GM19463 (cell line): ENCODE data around the gene PATJ.
"Not testable (repeated sequence)": the region's sequence is repeated elsewhere in the genome, so short reads cannot be mapped to it uniquely, and the experiment has no call there.

Experiments
- ATAC-seq: cut with Tn5 transposase; IDR thresholded peaks from one replicate; pipeline ENCODE4 v1.9.1; 2021; ENCODE audit warnings: mild to moderate bottlenecking, moderate library complexity; ENCODE audit not compliant: unreplicated experiment

Gene PATJ

DNA sequence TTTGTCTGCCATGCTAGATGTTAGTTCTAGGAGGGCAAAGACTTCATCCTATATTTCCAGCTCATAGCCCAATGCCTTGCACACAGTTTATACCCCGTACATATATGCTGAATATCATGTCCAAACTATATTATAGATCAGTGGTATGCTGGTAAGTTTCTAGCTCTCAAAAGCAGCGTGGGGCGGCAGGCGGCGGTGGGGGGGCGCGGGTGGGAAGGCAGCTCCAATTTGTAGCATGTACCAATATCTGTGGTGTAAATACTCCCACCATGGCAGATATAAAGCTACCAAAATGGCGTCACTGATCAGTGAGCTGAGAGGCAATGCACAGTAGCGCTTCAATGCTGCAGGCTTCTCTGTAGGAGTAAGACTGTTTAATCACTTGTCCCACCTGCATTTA is 77.1 kb downstream of the PATJ start:
- ATAC-seq, result no peak

DNA sequence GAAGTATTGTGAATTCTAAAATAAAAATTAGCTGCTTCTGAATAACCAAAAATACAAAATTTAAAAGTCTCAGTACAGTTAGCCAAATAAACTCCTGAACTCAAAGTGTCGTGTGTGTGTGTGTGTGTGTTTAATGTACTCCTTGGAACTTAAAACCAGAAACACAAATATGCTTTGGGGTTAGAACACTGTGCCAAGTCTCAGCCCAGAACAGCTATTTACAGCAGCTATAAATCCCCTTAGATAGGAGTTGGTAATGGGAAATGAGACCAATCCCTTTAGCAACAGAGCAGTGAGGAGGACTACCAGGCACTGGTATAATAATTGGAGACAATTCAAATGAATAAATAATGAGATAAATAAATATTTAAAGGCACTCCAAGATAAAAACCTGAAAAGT is 83.1 kb downstream of the PATJ start:
- no peak for ATAC-seq

DNA sequence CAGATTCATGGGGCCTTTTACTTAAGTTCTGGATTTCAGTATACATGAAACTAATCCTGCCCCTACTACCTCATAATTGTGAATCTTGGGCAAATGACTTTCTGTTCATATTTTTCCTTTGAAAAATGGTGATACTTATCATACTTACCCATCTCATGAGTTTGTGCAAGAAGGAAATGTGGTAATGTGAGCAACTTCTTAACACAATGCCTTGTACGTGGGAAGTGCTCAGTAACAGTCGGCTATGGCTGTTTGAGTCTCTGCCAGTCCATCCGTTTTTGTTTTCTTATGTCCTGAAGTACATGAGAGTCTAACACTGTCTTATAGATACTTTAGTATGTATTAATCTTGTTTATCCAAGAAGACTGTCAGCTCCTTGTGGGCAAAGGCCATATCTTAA is 86.5 kb downstream of the PATJ start:
- ATAC-seq, result no peak

DNA sequence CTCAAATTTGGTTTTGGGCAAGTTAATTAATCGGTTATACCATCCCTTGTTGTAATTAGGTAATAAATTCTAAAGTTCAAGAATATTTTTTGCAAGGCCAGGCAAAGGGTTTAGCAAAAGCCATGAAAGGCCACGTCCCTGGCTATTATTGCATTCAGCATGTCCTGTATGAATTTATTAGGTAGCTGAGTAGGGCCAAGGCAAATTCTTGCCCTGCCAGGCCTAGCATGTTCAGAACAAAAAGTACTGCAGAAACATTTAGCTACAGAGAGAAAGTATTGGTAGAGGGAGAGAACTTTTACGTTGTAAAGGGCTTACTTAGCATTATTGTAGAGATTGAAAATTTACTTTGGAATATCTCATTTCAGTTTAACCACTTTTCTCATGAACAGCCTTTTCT is 94.4 kb downstream of the PATJ start:
- no peak for ATAC-seq

DNA sequence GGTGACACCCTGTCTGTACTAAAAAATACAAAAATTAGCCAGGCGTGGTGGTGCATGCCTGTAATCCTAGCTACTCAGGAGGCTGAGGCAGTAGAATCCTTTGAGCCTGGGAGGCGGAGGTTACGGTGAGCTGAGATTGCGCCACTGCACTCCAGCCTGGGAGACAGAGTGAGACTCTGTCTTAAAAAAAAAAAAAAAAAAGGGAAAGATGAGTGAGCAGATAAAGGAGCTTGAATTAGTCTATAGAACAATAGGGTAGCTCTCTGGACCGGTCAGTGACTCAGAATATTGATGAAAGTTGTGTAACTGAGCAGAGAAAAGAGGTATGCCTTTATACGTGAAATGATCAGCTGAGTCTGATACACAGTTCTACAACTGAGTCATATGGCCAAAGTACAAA is 95.3 kb downstream of the PATJ start:
- ATAC-seq, result not testable (repeated sequence)

DNA sequence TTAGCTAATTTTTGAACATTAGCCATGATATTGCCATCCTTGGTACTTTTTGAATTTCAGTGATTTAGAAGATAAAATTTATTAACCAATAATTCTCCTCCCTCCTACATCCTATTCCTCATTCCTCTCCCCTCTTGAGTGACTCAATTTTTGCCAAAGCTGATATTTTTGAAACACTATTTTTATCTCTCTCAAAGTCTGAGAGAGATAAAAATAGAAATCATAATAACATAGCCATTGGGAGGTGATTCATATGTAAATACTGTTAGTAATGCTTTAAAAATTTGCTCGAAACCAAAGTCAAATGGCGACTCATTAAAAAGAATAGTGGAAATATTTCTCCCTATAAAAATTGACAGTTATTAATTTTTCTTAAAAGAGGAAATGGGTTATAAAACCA is 97.4 kb downstream of the PATJ start:
- ATAC-seq, result no peak

DNA sequence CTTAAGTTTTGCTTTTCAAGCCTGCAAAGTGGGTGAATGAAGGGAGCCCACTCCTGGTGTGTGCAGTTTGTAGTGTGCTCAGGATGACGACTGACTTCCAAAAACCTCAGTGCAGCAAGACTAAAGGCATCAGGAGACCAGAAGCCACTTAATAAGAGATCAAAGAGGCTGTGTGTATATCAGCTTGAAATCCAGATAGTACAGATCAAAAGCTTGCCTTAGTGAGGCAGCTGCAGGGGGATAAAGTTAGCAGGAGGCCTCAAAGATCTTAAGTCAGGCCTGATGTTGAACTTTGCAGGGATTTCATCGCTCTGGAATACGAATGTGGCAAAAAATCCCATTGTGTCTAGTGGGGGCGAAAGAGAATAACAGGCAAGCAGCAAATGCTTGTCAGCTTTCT is 99.8 kb downstream of the PATJ start:
- no peak for ATAC-seq

DNA sequence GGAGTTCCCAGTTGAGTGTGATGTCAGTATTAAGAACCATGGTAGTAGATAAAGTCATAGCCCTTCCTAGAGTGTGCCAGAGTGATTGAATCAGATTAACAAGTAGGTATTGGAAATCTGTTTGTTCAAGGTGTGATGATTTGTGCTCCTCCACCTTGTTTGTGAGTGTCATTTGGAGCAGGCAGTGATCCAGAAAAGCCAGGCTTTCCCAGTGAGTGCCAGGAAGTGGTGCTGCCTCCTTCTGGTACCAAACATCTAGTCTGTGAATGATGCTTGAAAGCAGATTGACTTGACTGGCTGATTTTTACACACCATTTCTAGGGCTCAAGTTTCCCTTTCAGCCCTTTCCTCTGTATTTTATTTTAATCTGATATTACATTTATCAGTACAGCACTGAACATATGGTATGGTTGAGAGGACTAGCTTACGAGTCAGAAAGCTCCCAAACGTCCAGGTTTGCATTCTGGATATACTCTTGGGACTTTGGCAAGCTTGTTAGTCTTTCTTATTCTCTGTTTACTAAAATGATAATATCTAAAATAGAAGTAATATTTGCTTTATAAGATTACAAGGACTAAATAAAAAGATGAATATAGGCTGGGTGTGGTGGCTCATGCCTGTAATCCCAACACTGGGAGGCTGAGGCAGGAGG is 100.7 kb downstream of the PATJ start:
- no peak for ATAC-seq

DNA sequence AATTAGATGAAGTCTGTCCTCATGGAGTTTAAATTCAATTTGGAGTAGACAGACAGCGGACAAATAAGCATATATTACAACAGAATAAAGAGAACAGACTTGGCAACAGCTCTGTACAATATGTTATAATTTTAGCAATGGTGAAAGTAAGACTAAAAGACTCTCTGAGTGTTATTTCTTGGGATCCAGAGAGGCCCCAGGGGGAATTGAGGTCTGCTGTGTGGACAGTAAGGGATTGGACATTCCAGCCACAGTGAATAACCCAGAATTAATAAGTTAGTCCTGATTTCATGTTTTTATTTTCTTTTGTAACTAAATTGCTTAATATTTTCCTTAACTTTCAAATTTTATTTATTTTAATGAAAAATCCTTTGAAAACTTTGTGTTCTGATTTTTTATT is 101.7 kb downstream of the PATJ start:
- no peak for ATAC-seq

DNA sequence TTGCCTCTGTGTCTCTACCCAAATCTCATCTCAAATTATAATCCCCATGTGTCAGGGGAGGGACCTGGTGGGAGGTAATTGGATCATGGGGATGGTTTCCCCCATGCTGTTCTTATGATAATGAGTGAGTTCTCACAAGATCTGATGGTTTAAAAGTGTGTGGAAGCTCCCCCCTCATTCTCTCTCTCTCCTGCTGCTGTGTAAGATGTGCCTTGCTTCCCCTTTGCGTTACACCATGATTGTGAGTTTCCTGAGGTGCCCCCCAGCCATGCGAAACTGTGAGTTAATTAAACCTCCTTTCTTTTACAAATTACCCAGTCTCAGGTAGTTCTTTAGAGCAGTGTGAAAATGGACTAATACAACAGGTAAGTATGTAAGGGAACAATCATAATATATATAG is 102.4 kb downstream of the PATJ start:
- not testable (repeated sequence) for ATAC-seq

DNA sequence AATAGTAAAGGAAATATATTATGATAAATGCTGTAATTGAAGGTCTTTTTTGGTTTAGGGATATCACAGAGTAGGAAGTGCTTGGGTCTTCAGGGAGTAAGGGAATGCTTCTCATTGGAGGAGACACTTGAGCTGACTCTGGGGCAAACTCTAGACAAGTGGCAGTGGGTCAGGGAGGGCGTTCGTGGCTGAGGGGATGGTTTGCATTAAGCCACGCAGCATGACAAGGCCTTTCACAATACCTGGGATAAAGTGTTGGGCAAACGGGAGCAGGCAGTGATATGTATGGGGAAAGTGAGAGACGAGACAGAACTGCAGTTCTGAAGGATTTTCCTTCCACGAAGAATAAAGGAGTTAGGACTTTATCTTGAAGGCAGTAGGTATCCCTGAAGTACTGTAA is 109.0 kb downstream of the PATJ start:
- no peak for ATAC-seq

DNA sequence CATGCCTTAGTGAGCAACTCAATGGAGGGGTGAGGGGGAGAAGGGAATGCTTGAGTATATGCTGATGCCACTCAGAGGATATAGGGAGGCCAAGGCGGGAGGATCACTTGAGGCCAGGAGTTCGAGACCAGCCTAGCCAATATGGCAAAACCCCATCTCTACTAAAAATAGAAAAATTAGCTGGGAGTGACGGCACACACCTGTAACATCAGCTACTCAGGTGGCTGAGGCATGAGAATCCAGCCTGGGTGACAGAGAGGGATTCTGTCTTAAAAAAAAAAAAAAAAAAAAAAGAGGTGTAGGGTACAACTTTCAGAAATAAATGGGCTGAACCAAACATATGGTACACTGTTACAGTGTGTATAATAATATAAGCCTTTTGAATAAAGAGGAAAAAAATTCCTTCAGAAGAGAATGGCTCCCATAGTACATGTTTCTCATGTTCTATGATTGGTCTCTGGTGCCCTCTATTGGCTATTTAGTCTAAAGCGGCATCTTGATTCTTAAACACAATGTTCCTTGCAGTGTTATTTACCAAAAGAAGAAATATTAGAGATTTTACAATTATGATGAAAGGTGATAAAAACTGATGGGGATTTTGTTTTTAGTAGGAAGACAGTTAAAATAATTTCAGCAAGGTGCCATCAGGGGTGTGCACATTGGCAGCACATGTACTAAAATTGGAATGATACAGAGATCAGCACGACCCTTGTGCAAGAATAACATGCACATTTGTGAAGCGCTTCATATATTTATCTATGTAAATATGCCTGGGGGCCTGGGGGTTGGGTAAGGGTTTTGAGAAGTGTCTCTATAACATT is 109.8 kb downstream of the PATJ start:
- no peak for ATAC-seq

DNA sequence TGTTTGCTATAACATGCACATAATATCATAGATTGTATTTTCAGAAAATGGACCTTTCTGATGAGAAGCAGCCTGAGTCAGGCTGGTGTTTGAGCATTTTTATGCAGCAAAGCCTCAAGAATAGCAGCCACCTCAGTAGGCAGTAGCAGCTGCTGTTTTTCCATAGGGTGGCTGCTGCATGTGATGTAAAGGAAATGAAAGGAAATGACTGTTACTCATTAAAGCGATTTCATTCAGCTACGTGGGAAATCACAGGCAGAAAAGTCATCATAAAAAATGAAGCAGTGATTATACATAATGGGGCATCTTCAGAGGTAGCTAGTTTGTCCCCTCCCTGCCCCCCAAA is 110.4 kb downstream of the PATJ start:
- ATAC-seq, result no peak

DNA sequence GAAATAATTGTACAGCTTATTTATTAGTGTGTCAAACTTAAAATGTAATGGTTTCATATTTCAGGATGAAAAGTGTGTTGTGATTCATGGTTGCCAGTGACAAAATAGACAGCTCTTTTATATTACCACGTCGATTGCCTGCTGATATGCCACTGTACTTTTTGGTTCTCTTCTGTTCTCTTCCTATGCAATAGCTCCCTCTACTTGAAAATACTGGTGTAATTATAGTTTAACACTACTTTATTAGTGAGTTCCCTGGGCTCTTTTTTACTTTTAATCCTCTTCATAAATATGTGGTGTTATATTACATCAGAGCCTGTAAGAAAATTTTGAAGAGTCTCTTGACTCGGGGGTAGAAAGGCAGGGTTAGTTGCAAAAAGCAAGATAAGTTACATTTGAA is 111.3 kb downstream of the PATJ start:
- ATAC-seq, result no peak

DNA sequence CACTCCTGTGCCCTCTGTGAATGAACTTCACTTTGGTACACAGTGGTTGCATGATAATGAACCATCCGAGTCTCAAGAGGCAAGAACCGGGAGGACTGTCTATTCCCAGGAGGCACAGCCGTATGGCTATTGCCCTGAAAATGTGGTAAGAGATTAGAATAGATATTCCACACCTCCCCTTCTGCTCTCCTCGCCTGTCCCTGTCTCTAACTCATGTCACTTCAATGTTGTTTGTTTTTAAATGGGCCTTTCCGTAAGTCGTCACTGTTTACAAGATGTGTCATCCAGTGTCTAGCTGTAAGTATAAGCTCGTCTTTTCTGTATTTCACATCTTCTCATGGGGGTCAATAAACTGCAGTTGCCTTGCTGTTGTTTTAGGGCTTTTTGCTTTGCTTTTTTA is 122.2 kb downstream of the PATJ start:
- ATAC-seq, result no peak

DNA sequence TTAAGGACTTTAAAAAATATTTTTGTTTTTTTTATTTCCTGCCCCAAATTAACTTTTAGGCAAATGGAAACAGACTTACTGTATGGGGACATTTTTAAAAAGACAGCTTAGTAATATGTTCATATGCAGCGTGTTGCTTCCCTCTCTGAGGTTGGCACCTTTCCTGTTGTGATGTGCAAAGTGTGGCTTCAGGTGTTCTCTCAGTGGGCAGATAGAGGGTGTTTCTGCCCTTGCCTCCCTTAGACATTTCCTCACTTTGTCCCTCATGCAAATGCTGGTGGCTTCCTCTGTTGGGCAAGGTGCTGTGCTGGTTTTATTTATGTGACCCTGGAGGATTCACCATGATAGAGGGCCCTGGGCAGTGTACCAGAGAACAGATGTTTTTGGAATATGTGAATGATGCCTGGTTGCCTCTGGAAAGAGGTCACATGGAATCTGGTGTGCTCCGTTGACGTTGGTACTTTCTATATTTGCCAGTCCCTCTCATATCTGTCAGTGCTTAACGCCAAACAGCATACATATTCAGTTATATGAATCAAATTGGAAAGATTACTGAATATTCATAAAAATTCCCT is 123.5 kb downstream of the PATJ start:
- no peak for ATAC-seq

DNA sequence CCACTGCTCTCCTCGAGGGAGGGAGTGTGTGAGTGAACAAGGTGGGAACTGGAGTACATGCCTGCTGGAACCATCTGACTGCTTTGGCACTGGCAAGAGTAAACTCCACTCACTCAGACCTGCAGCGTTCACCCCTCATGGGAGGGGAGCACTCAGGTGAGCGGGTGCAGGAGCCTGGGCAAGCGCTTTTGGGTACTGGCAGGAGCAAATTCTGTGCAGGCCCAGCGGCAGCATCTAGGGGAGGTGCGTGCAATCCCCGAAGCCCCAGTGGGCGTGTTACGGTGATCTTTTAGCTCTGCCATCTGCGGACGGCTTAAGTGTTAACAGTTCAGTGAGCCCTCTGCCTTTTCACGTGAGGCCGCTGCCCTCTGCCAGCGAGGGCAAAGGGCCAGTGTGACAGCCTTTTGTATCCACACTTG is 127.4 kb downstream of the PATJ start:
- no peak for ATAC-seq

DNA sequence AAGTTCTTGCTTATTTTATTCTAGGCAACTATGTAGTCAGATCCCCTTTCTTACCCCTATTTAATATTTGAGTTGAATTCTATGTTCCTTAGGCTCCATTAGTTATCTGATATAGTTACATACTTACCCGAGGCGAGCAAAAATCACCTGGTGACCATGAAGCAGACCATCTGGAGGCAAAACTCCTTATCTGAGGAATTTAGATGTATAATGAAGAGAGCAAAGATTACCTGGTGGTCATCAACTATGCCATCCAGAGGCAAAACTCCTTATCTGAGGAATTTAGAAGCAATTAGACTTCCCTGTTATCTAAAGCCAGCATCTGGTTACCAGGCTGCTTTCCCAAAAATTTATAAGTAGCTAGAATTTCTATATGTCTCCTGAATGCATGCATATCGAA is 129.9 kb downstream of the PATJ start:
- no peak for ATAC-seq

DNA sequence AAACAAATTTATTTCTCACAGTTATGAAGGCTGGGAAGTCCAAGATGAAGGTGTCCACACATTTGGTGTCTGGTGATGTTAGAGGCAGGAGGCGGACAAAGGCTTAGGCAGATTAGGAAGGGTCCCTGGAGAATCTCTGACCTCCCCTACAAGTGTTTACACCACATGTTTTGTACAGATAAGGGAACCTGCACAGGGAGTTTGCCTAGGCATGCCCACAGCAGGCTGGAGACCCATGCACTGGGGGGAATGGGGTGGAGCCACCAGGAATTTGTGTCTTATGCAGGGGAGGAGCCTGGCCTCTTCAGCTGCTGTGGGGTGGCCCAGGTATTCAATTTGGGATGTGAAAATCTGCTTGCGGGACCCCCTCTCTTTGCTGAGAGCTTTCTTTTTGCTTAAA is 131.3 kb downstream of the PATJ start:
- ATAC-seq, result no peak

DNA sequence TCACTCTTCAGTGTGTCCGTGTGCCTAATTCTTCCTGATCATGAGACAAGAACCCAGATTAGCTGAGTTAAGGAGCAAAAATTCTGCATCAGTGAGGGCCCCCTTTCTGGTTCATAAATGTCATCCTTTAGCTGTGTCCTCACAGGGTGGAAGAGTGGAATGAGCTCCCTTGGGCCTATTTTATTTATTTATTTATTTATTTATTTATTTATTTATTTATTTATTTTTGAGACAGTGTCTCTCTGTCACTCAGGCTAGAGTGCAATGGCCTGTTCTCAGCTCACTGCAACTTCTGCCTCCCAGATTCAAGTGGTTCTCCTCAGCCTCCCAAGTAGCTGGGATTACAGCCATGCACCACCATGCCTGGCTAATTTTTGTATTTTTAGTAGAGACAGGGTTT is 131.7 kb downstream of the PATJ start:
- no peak for ATAC-seq

DNA sequence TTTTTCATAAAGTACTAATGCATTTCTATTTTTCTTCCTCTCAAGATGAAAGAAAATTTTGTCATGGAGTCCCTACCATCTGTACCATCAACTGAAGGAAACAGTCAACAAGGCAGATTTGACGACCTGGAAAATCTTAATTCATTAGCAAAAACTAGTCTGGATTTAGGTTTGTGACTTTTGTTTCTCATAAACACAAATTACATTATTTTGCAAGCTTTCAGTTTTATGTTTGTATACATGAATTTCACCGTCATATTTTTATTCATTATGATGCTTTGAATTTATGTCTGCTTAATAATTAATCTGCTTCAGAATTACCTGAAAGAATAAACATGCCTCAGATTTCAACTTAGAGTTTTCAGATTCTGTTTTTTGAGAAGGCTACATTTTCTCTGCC is 132.9 kb downstream of the PATJ start:
- no peak for ATAC-seq

DNA sequence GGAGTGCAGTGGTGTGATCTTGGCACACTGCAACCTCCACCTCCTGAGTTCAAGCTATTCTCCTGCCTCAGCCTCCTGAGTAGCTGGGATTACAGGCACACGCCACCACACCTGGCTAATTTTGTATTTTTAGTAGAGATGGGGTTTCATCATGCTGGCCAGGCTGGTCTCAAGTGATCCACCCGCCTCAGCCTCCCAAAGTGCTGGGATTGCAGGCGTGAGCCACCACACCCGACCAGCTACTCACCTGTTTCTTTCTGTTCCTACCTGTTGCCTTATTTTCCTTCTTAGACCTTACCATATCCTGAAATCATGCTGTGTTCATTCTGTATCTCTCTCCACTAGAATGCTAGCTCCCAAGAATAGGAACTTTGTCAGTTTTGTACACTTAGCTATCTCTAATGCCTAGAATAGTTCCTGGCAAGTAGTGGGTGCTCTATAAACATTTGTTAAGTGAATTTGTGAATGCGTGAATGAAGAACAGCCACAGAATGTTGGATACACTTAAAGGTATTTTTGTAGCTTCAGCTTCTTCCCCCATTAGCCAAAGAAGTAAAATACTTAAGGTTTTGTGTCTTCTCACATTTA is 137.7 kb downstream of the PATJ start:
- ATAC-seq, result not testable (repeated sequence)
